Lung (tissue), 12 donors: ENCODE results near the gene CNDP1. TPM values are rescaled to one million over a fixed set of nuclear protein-coding genes. Genes with fewer than 3 reads are reported as not detected.

Experiments
- ATAC-seq: fragments of 200-7000 bp; cut with Tn5 transposase; one replicate; pipeline ENCODE4 v1.9.1; 2020; ENCODE audit warnings: moderate number of reproducible peaks; ENCODE audit not compliant: insufficient read depth, low FRiP score
- DNase-seq, 3 donors: peaks; one replicate each; pipeline ENCODE4 v3.0.0-alpha.2; 2013 to 2017
- H3K27ac ChIP-seq, 2 donors: one replicate each; pipeline ENCODE4 v1.5.1; 2013; ENCODE audit warnings: mild to moderate bottlenecking in 2 of 2, moderate library complexity in 2 of 2, control low read depth in 1 of 2, inconsistent platforms in 1 of 2, low read depth in 1 of 2, low read length in 1 of 2
- H3K27me3 ChIP-seq, 3 donors: one replicate each; pipeline ENCODE4 v1.5.1; 2013; ENCODE audit warnings: low read length in 2 of 3; ENCODE audit not compliant: control insufficient read depth in 3 of 3, insufficient read depth in 3 of 3
- H3K36me3 ChIP-seq, 4 donors: one replicate each; pipeline ENCODE4 v1.5.1; 2013; ENCODE audit warnings: low read length in 4 of 4, mild to moderate bottlenecking in 1 of 4, moderate library complexity in 1 of 4; ENCODE audit not compliant: control insufficient read depth in 4 of 4, insufficient read depth in 4 of 4
- H3K4me1 ChIP-seq, 5 donors: one replicate each; pipeline ENCODE4 v1.5.1; 2013; ENCODE audit warnings: low read length in 5 of 5, mild to moderate bottlenecking in 2 of 5, moderate library complexity in 1 of 5; ENCODE audit not compliant: control insufficient read depth in 5 of 5, insufficient read depth in 5 of 5
- H3K4me3 ChIP-seq: one replicate; pipeline ENCODE4 v1.5.1; 2013; ENCODE audit warnings: mild to moderate bottlenecking, control low read depth, moderate library complexity
- H3K9ac ChIP-seq, 2 donors: one replicate each; pipeline ENCODE4 v1.5.1; 2013; ENCODE audit warnings: low read length in 2 of 2, control low read depth in 1 of 2; ENCODE audit not compliant: insufficient read depth in 1 of 2
- H3K9me3 ChIP-seq, 4 donors: one replicate each; pipeline ENCODE4 v1.5.1; 2013; ENCODE audit warnings: low read length in 3 of 4, mild to moderate bottlenecking in 1 of 4, moderate library complexity in 1 of 4; ENCODE audit not compliant: control insufficient read depth in 4 of 4, insufficient read depth in 3 of 4
- WGBS, 2 donors: extraction: QIAGEN DNeasy Blood & Tissue Kit; methylation state at CpG; one replicate each; pipeline ENCODE4 v1.1.7; 2013; 5-methylcytosine and 5-hydroxymethylcytosine counted together
- polyA plus RNA-seq, 2 donors: library from polyadenylated mRNA; stranded (reverse); fragments of 200-250 nt; gene quantifications; one replicate each; pipeline ENCODE4 v1.2.1, GENCODE V29; 2013
- total RNA-seq, 2 donors: library from RNA; depleted of rRNA in 1 of 2; stranded (reverse); fragments of >200 nt in 1 of 2; gene quantifications; one replicate each; pipeline ENCODE4 v1.2.1, GENCODE V29; 2014 to 2021
- TF ChIP-seq, protein P1 (sequence below): IDR thresholded peaks from 2 replicates; pipeline ENCODE4 v1.5.1; 2012; ENCODE audit warnings: mild to moderate bottlenecking; ENCODE audit errors: control extremely low read depth, extremely low read depth
- donor health status: control.
- donor health status: control.
- donor health status: Bipolar disorder and iron deficiency.
- donor health status: healthy.
- donor health status: DM: yes; HTN: yes; CAD: no.

Gene CNDP1
- total and polyA plus RNA-seq, 4 donors = 0.08 to 0.10 TPM; not detected in 2

GRCh38 chr18:74517236-74517630 is 17.1 kb upstream of the CNDP1 start:
- Histone ChIP-seq H3K9me3 (peaks cover 0 to 2% (median 0%) of the 10 kb centered on the region in 4 donors), H3K9ac (no peak overlapping the region), H3K36me3 (peaks cover 28 to 73% (median 34%) of the 10 kb centered on the region in 4 donors), H3K4me1 (no peaks in the 10 kb centered on the region), H3K4me3 (no peak overlapping the region), H3K27me3 (no peaks in the 10 kb centered on the region), H3K27ac (no peak overlapping the region)
- TF ChIP-seq, protein P1, sequence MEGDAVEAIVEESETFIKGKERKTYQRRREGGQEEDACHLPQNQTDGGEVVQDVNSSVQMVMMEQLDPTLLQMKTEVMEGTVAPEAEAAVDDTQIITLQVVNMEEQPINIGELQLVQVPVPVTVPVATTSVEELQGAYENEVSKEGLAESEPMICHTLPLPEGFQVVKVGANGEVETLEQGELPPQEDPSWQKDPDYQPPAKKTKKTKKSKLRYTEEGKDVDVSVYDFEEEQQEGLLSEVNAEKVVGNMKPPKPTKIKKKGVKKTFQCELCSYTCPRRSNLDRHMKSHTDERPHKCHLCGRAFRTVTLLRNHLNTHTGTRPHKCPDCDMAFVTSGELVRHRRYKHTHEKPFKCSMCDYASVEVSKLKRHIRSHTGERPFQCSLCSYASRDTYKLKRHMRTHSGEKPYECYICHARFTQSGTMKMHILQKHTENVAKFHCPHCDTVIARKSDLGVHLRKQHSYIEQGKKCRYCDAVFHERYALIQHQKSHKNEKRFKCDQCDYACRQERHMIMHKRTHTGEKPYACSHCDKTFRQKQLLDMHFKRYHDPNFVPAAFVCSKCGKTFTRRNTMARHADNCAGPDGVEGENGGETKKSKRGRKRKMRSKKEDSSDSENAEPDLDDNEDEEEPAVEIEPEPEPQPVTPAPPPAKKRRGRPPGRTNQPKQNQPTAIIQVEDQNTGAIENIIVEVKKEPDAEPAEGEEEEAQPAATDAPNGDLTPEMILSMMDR = no peak
- DNase-seq = no peak
- ATAC-seq = no peak
- 88 to 90% methylated on average over 15 of the region's 15 CpGs for WGBS, 2 donors

DNA sequence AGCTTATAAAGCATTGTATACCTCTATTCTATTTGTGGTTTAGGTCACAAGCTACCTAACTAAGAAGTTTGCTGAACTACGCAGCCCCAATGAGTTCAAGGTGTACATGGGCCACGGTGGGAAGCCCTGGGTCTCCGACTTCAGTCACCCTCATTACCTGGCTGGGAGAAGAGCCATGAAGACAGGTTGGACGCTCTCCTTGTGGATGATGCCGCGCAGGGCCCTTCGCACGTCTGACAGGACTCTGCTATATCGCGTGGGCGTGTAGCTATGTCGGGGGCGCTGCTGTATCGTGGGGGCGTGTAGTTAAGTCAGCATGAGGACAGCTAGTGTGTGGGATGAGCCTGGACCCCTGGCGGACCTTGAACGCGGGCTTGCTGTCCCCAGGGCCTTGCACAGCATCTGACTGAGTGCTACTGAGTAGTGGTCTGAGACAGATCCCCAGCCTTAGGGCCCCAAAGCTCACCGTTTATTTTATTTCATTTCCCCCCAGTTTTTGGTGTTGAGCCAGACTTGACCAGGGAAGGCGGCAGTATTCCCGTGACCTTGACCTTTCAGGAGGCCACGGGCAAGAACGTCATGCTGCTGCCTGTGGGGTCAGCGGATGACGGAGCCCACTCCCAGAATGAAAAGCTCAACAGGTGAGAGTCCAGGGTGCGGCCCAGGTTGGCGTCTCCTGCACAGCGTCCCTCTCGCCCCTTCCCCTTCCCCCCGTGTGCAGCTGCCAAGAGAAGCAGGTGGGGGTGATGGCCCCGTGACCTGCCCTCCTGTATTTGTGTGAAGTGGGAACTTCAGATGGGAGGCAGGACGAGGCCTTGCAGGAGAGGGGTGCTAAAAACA is 15.6 kb upstream of the CNDP1 start:
- Histone ChIP-seq H3K4me1 (no peaks in the 10 kb centered on the region), H3K9me3 (peaks cover 0 to 2% (median 0%) of the 10 kb centered on the region in 4 donors), H3K36me3 (peaks cover 24 to 64% (median 28%) of the 10 kb centered on the region in 4 donors), H3K9ac (no peak overlapping the region), H3K27me3 (no peaks in the 10 kb centered on the region), H3K4me3 (no peak overlapping the region), H3K27ac (no peak overlapping the region)
- WGBS, 2 donors = 82 to 85% methylated on average over 32 of the region's 32 CpGs
- TF ChIP-seq, protein P1 = no peak
- no peak for DNase-seq
- no peak for ATAC-seq

DNA sequence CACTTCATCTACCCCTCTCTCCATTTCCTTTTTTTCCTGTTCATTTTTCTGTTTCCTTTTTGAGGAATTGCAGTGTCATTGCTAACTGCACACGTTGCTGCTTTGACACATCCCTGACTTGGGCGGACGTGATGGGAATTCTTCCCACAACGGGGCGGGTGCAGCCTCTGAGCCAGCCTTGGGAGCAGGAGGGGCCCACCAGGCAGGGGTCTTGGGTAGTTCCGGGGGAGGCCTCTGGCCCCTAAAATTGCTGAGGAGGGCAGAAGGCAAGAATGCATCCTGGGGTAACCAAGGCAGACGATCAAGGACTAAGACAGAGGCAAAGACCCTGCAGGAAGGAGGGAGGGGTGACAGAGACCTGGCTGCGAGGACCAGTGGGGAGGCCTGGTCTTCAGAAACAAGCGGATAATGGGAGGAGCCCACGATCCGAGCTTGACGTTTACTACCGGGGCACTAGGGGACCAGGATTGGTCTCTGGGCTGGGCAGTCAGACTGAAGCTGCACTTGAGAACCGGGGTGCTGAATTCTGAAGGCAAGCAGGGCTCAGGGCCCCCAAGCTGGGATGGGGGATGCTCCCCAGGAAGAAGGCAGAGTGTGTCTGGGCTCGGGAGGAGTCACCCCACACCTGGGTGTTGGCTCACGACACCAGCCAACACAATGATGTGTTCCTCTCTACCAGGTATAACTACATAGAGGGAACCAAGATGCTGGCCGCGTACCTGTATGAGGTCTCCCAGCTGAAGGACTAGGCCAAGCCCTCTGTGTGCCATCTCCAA is 14.8 kb upstream of the CNDP1 start:
- 74 to 86% methylated on average over 18 of the region's 18 CpGs for WGBS, 2 donors
- TF ChIP-seq, protein P1 = no peak
- H3K4me3 ChIP-seq = no peak overlapping the region
- H3K4me1 ChIP-seq = no peaks in the 10 kb centered on the region
- no peak for DNase-seq
- H3K9me3 ChIP-seq = peaks cover 0 to 2% (median 0%) of the 10 kb centered on the region in 4 donors
- no peaks in the 10 kb centered on the region for H3K27me3 ChIP-seq
- ATAC-seq = no peak
- H3K36me3 ChIP-seq = peaks cover 24 to 62% (median 28%) of the 10 kb centered on the region in 4 donors
- no peak overlapping the region for H3K9ac ChIP-seq
- H3K27ac ChIP-seq = no peak overlapping the region
